Fibroblast of mammary gland (primary cell): ENCODE measurements around the gene INTS6.
A peak's percentile ranks its signal among the peaks of the same experiment; 100 is the strongest.

Experiments
- DNase-seq: peaks from one replicate; pipeline ENCODE4 v3.0.0-alpha.2; 2010; ENCODE audit warnings: low read depth
- H3K4me3 ChIP-seq: 2 replicates; pipeline ENCODE4 v1.5.1; 2011; ENCODE audit warnings: low read depth, mild to moderate bottlenecking, low read length, moderate library complexity; ENCODE audit not compliant: control insufficient read depth
- TF ChIP-seq, protein P1 (sequence below): conservative IDR thresholded peaks from 2 replicates; pipeline ENCODE4 v1.5.1; 2011; ENCODE audit warnings: low read depth, low read length, inconsistent platforms; ENCODE audit not compliant: control insufficient read depth, insufficient read depth

INTS6 gene

DNA sequence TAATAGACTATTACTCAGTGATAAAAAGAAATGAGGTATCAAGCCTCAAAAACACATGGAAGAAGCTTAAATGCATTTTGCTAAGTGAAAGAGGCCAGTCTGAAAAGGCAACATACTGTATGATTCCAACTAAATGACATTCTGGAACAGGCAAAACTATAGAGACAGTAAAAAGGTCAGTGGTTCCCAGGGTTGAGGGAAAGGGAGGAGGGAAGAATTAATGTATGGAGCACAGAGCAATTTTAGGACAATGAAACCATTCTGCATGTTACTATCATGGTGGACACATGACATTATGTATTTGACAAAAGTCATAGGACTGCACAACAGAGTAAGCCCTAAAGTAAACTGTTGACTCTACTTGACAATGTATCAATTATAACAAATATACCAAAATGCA lies 119.0 kb downstream of the INTS6 start:
- no peak for DNase-seq
- H3K4me3 ChIP-seq: no peak overlapping the region
- TF ChIP-seq, protein P1, sequence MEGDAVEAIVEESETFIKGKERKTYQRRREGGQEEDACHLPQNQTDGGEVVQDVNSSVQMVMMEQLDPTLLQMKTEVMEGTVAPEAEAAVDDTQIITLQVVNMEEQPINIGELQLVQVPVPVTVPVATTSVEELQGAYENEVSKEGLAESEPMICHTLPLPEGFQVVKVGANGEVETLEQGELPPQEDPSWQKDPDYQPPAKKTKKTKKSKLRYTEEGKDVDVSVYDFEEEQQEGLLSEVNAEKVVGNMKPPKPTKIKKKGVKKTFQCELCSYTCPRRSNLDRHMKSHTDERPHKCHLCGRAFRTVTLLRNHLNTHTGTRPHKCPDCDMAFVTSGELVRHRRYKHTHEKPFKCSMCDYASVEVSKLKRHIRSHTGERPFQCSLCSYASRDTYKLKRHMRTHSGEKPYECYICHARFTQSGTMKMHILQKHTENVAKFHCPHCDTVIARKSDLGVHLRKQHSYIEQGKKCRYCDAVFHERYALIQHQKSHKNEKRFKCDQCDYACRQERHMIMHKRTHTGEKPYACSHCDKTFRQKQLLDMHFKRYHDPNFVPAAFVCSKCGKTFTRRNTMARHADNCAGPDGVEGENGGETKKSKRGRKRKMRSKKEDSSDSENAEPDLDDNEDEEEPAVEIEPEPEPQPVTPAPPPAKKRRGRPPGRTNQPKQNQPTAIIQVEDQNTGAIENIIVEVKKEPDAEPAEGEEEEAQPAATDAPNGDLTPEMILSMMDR: no peak

DNA sequence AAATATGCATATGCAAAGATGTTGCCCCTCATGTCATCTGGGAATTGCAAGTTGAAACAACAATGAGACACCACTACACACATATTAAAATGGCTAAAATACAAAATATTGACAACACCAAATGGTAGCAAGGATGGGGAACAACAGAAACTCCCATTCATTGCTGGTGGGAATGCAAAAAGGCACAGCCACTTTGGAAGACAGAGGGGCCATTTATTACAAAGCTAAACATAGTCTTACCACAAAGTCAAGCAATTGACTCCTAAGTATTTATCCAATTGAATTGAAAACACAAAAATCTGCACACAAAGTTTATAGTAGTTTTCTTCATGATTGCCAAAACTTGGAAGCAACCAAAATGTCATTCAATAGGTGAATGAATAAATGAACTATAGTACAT lies 119.4 kb downstream of the INTS6 start:
- no peak for DNase-seq
- TF ChIP-seq, protein P1: no peak
- H3K4me3 ChIP-seq: no peak overlapping the region

DNA sequence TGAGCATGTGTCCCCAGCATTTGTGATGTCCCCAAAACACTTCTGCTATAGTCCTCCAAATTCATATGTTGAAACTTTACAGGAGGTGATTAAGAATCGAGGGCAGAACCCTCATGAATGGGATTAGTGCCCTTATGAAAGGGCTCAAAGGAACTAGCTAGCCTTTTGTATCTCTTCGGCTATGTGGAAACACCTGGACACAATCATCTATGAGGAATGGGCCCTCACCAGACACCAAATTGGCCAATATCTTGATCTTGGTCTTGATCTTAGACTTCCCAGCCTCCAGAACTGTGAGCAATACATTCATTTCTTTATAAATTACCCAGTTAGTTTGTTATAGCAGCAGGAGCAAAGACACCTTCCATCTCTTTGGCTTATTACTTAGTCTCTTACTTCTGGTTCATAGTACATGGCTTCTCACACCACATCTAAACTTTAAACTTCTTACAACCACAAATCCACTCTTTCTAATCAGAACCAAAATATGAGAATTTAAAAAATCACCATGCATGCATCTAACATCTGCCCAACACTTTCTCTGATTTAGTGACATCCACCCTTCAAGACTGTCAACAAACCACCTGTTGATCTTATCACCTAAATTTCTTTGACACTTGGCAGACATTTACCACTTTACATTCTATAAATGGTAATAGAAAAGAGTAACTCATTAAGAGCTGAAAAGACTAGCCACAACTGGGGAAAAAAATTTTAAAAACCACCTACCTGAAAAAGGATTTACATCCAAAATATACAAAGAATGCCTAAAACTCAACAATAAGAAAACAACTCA lies 120.1 kb downstream of the INTS6 start:
- TF ChIP-seq, protein P1: no peak
- no peak overlapping the region for H3K4me3 ChIP-seq
- DNase-seq: no peak

DNA sequence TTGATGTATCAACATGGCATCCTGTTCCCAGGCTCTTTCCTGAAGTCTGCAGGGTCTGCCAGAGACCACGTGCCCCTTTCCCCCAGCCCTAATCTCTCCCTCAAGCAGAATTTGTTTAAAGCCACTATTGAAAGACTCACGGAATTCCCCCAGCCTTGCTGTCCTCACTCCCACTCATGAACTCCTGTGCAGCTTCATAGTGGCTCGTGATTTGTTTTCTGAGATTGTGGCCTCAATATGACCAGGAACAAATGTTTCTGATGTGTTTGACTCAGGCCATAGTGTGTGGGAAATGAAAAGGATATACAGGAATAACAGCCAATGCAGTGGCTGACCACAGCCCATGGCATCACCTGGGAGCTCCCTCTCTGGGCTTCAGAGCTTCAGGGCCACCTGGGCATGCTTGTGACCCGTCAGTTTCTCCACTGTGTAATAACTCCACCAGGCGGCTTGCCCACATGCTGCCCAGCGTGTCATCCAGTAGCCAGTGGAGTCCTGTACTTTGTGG lies 121.4 kb downstream of the INTS6 start:
- no peak for DNase-seq
- no peak overlapping the region for H3K4me3 ChIP-seq
- TF ChIP-seq, protein P1: no peak

DNA sequence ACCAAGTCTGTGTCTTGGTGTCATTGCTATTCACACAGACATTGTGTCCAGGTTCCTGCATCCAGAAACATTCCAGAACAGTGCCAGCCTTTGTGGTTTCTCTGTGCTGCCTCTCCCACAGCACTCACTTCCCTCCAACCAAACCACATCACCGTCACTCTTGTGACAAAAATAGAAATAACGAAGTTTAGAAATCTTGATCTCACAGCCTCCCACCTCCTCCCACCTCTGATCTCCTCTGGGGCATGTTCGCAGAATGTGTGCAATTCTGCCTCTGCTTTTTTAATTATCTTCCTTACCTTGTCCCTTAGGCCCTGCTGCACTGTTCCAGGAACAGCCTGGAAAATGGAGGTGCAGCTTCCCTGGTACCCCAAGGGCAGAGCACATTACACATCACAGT lies 122.0 kb downstream of the INTS6 start:
- no peak overlapping the region for H3K4me3 ChIP-seq
- TF ChIP-seq, protein P1: no peak
- peak; percentile 49 for DNase-seq

DNA sequence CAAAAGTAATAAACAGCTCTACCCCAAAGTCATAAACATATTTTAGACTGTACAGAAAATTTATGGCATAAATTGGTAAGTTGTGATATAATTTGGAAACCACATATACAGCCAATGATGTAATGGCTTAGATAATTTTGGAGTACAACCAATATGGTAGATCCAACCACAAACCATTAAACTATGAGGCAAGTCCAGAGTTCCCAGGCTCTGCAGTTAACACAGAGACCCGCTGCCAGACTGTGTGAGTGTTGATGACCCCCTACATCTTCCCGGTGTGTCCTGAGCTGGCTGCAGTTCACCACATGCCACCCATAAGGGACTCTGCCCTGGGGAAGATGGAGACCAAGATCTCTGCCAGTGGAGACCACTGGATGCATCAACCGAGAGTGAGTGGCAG lies 123.2 kb downstream of the INTS6 start:
- no peak overlapping the region for H3K4me3 ChIP-seq
- TF ChIP-seq, protein P1: no peak
- DNase-seq: no peak
